GM18502 (cell line): ENCODE data around the gene UNC5CL.
"Not testable (repeated sequence)": the region's sequence is repeated elsewhere in the genome, so short reads cannot be mapped to it uniquely, and the experiment has no call there.

Source experiments
- ATAC-seq: cut with Tn5 transposase; IDR thresholded peaks from one replicate; pipeline ENCODE4 v1.9.1; 2021; ENCODE audit warnings: mild to moderate bottlenecking; ENCODE audit not compliant: unreplicated experiment, poor library complexity

The UNC5CL gene

DNA sequence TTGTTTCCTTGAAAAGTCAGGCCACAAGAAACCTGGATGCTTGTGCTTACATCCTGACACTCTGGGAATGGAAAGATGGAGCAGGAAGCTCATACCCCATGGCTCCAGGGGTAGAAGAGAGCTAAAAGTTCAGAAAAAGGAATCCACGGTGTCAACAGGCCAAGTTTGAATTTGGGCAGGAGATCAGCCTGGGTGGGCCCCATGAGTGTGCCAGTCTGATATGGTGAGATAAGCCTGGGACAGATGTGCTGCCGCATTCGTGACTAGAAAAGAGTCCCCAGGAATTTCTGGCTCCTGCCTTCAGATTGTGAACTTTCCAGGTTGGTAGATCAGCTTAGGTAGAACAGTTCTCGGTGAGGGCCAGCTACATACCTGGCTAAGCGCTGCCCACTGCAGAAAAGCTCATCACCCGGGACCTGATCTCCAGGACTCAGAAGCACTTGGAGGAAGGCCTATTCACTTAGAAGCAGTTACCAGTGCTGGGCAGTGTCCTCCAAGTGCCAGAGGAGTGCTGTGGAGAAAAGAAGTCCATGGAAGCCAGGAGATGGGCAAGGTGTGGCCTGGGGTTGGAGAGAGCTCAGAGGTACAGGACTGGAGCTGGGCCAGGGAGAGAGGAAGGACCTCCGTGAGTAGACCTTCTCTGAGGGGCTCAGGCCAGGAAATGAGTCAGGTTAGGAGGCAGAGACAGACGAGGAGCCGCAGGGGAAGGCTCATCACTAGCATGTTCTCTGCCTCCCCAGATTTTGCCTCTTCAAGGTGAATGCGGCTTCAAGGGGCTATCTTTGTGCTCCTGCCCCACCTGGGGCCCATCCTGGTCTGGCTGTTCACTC, 3.4 kb upstream of the UNC5CL start, which contains the start of gene TSPO2:
TSS of gene TSPO2 (plus strand) at position 242 of the 830 bp plus-strand sequence. CDS start at position 761, 519 bp downstream.
- no peak for ATAC-seq

DNA sequence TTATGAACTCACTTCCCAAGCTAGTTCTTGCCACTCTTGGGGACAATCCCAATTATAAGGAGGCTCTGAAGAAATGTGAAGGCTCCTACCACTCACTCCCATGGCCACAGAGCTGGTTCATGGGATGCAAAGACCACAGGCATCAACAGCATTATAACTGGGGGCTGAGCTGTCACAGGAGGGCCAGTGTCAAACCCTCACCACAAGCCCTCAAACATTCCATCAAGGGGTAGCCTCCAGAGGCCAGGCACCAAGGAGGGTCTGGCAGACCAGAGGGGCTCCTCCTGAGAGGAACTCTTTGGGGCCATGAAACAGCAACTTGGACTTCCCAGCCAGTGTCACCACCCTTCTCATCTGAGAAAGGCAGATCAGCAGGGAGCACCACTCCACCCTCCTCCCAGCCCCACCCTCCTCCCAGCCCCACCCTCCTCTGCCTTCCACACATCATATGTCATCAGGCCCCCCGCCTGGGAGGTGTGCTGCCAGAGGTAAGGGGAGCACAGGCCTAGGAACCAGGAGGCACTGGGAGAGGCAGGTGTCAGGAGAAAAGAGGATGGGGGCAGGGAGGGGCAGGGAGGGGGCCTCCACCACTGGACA, 2.0 kb upstream of the UNC5CL start:
- ATAC-seq: no peak

DNA sequence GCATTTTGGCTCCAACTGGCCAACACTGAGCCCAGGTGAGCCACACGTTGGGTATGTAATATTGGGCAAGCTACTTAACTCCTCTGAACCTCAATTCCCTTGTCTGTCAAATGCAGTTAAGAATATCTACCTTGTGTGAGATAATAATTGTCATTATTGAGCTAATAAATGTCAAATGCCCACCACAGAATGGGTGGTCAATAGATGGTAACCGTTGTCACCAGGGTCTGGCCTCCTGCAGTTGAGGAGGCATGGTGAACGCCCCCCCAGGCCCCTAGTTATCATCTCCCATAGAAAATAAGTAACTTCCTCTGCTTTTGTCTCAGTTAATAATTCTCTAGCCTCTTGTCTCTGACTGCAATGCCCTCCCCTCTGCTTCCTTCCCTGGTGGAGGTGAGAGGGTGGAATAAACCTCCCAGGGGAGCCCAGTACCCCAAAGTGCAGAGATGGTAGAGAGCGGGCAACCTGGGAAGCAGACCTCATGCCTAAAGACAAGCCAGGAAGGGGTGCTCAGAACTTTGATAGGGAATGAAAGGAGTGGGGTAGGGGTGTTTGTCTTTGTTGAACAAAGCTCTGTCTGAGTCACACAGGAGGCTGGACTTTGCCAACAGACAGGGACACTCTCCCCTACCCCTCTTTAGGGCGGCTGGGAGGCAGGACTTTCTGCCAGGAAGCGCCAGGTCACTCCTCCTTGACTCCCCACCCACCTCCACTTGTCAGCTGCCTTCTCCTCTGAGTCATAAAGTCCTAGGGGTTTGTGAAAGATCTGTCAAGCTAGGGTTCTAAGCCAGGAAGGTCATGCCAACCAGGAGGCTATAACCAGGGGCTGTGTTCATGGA, 1.3 kb upstream of the UNC5CL start:
- ATAC-seq: no peak

DNA sequence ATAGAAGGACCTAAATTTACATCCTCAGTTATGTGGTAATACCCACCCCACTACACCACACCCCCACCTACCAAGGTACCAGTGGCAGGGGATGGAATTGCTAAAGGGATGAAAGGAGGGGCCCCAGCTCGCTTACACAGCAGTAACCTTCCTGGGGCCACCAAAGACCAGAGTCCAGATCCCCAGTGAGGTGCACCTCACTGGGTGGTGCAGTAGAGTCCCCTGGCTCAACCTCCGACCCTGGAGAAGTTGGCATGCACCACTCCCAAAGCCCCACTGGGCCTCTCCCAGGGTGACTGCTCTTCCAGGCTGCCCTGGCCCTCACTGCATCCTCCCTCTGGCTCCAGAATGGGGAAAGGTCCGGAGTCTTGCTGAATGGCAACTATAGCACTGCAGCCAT, 816 bp downstream of the UNC5CL start:
- ATAC-seq: no peak

DNA sequence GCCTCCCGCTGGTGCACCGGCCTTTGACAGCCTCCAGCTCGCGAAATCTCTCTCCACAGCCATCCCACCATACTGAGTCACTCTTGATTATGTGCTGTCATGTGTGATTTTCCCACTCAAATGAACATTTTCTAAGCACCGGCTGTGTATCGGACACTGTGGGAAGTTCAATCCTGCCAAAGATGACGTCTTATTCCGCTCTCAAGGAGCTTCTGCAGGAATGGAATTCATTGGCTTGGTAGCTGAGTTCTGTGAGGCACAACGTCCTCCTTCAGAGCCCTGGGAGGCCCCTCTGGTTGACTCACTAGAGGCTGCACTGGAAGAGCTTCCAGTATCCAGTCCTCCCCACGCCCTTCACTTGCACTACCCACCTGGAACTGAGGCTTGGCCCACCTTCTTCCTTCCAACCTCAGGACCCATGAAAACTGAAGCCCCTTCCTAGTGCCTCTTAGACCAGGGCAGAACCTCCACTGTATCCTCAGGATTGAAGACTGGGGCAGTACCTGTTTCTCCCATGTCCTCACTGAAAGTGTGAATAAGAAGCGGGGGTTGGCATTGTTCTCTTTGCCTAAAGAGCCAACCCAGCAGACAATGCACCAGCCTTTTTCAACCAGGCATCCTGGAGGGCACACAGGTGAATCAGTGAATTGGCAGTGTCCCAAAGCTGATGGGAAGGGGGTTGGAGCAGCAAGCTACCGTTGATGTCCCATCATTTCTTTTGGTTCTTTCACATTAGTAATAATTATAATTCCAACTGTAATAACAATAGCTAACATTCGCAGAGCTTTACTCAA, 1.7 kb downstream of the UNC5CL start:
- no peak for ATAC-seq

DNA sequence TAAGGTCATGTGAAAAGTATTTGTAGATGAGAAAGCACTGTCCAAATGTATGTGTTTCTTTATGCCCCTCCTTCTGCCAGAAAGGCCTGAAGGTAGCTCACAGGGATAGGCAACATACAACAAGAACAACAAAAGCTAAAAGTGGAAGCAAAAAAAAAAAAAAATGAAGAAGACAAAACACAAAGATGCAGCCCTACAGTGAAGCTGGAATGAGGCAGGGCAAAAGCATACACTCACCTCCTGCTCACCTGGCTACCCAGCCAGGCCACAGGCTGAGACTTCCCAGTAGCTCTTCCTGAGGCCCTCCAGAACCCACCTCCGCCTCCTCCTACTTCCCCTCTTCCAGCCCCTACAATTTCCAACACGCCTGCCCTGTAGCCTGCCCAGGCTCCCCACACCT, 2.4 kb downstream of the UNC5CL start:
- ATAC-seq: no peak

DNA sequence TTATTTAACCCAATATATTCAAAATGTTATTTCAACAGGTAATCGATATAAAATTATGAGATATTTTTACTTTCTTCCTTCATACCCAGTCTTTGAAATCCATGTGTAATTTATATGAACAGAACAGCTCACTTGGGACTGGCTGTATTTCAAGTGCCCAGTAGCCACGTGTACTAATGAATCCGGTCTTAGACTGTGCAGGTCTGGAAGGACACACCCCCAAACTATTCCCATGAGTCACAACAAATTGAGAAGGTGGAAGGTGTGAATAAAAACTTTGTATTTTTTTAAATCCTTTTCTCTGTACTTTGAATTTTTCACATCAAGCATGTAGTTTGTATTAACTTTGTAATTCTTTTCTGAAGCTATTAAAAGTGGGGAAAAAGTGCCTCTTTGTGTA, 2.8 kb downstream of the UNC5CL start:
- no peak for ATAC-seq

DNA sequence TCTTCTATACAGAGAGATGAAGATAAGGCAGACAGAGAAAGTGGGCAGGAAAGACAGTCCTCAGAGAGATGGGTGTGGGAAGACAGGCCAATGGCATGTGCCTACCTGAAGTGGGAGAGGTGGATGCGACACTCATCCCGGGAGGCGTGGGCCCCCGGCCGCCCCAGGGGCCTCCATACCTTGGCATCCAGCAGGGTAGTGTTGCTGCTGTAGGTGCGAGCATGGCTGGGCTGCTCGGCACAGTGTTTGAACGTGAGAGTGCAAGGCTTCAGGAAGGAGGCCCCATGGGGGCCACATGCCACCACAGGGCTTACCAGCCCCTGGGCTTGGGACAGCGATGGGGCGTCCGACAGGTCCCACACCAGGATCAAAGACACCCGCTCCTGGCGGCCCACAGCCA, 5.2 kb downstream of the UNC5CL start:
- ATAC-seq: no peak

DNA sequence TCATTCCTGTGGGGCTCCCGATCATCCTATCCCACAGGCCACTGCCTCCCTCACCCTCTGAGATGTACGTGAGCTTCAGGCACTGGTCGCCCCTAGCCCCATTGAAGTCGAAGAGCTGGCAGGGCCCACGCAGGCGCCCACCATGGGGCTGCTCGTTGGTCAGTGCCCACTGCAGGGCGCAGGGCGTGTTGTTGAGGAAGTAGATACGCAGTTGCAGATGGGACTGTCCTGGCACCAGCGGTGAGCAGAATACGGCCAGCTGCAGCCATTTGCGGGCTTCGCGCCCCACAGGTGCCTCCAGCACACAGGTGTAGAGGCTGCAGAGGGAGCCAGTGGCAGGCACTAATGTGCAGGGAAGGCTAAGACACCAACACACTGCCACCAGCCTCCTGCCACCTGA, 6.2 kb downstream of the UNC5CL start:
- no peak for ATAC-seq

DNA sequence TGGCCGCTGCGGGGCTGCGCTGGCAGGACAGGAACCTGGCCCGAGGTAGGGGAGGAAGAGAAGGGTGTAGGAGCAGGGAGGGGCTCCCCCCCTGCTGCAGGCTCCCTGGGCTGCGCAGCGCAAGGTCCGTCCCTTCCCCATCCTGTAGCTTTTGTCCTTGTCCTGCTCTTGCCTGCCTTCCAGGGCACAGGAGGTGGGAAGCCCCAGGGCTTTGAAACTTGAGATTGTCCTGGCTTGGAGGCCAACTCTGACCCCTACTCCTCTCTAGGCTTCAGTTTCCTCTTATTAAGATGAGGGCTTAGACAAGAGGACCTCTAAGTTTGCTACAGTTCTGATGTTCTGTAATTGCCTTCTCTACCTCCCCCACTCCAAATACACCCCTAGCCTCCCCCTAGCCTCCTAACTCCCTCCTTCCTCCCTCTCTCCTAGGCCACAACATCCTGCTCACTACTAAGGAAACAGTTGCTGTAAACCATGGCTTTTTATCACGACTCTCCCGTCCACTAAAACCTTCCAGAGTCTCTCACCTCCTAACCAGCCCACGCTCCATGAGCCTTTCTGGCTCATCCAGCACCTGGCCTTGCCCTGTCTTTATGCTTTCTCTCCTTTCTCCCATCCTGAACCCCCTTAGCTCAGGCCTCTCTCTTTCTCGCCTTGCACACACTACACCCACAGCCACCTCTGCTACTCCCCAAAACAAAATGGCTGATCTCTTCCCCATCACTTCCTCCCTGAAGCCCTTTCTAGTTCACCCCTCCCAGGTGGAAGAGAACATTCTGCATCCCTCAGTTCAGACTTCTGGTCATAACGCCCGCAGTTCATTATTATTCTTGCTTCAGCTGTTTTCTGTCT, 10.2 kb downstream of the UNC5CL start:
- peak; percentile 44 for ATAC-seq

DNA sequence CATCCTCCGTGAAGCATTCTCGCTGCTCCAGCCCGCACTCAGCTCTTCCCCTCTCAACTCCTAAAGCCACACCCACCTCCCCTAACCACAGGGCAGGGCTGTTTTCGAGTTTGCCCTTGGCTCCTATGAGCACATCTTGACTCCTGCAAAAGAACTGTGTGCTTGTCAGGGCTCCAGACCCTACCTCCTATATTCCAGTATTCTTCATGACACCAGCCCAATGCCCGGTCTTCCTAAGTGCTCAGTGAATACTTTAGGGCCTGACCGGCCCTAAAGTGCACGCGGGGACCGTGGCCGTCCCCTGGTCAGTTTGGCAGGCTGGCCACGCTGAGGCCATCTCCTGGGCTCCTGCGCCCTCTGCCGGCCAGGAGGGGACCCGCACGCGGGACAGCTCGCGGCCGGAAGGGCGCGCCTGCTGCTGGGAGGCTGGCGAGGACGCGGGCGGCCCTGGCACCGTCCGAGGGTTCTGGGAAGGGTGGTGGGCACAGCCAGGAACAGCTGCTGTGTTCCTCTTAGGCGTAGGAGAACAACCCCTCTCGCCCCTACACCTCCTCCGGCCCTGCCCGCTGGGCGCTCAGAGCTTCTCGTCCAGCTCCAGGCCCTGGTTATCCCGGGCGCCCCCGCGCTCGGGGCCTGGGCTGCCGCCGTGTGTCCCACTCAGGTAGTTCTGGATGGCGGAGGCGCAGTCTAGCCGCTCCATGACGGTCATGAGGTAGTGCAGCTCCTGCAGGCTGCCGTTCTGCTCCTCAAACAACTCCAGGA, 11.0 kb downstream of the UNC5CL start:
- peak; percentile 88 for ATAC-seq

DNA sequence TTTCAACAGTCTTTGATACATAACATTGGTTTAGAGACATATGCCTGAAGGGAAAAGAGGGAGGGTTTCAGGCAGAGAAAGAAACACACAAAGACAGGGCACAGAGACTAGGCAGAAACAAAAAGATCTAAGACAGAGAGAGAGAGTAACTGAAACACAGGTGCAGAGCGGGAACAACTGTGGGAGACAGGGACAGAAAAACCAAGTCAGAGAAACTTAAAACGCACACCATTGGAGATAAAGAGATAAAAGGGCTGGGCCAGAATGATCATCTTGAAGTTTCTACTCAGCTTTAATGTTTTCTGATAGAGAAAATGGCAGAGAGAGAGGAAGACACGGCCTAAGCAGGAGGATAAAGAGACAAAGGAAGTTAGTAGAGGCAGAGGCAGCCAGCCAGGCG, 11.8 kb downstream of the UNC5CL start:
- no peak for ATAC-seq

DNA sequence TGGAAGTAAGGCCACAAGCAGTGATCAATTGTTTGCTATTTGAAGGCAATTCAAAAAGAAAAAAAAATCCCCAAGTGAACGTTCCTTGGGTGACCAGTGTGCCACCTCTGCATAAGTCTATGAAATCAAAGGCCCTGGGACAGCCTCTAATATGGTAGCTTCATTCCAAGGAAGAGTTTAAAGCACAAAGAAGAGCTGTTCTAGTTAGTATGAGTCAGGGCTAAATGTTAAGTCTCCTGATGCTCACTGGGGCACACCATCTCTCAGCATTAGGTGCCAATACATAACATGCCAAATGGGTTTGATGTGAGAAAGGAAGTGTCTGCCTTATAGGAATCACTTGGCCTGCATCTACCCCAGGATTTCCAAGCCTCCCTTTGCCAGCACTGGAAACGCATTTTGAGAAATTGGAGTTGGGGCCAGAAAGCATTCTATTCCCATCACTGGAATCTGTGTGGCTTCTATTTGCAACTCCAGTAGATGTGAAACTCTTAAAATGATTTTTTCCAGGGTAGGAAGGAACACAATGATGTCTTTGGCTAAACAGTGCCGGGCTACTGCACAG, 13.0 kb downstream of the UNC5CL start:
- ATAC-seq: no peak

DNA sequence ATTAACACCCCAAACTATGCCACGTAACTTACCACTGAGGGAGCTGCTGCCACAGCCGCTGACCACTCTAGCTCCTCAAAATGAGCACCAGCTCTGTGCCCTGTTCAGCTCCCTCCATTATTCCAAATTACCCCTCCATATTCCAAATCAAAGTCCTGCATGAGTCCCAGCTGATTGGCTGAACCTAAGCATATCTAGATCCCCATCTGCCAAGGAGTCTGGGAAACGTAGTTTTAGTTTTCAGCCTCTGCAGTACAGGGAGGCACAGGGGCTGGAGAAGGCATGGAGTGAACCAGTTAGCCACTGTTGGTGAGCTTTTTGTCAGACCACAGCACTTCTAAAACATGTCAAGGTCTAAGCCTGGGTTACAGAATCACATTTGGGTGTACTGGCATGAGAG, 15.9 kb downstream of the UNC5CL start:
- no peak for ATAC-seq

DNA sequence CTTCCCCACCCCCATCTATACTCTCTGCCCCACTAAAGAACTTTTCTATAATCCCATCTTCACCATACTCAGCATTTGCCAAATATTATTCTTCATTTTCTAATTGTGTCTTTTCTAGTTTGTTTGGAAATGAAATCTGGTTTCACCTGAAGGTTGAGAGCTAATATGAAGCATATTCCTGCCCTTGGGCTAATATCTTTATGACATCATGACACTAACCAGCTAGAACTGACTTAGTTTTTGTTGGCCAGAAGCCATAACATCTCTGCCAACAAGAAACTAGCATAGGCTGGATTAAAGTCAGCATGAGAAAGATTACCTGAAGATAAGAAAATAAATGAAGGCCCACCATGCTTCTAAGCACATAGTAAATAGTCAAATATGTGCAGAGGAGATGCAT, 16.7 kb downstream of the UNC5CL start:
- ATAC-seq: no peak

DNA sequence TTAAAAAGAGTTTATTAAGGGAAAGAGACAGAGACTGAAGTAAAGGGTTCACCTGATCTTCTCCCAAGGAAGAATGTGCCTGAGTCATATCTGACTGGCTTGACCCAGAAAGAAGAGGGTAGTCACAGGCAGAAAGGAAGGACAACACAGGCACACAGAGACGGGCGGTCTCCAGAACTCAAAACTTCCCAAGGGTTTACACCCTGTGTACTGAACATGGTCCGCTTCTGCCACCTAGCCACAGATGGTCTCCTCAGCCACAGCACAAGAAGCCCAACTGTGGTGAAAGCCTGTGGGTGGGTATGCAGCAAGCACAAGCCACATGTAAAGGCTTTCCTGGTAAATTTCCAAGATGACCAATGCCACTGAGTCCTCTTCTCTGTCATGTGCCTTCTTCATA, 17.2 kb downstream of the UNC5CL start:
- ATAC-seq: no peak

DNA sequence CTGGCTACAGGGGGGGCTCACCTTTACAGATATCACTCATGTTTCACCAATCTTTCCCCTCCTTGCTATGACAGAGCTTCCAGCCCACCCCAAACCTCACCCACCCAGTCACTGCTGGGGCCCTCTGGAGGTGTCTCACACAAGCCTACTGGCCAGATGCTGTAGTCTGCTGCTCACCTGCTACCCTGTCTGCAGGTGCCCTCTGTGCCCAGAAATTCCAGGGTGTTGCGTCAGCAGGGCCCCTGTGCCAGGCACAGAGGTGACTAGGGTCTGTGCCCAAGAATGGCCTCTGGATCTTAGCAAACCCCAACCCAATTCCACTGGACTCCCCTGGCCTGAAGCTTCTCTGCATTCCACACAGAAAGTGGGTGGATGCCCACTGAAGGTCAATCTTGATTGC, 21.4 kb downstream of the UNC5CL start:
- ATAC-seq: no peak

DNA sequence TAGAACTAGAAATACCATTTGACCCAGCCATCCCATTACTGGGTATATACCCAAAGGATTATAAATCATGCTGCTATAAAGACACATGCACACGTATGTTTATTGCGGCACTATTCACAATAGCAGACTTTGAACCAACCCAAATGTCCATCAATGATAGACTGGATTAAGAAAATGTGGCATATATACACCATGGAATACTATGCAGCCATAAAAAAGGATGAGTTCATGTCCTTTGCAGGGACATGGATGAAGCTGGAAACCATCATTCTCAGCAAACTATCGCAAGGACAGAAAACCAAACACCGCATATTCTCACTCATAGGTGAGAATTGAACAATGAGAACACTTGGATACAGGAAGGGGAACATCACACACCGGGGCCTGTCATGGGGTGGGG, 23.2 kb downstream of the UNC5CL start:
- not testable (repeated sequence) for ATAC-seq
